Astrocyte (in vitro differentiated cells and primary cell): ENCODE data around the gene PPL. TPM values are rescaled to one million over a fixed set of nuclear protein-coding genes. Genes with fewer than 3 reads are reported as not detected.

ENCODE experiments used
- DNase-seq: peaks from one replicate; pipeline ENCODE4 v3.0.0-alpha.2; 2010; ENCODE audit warnings: low read depth
- FAIRE-seq: peaks from 2 replicates; lab custom pipeline; 2011; peaks lifted over from hg19 to GRCh38; lab: Jason Lieb, UNC
- H2AFZ ChIP-seq: 2 replicates; pipeline ENCODE4 v1.6.0; 2012; ENCODE audit warnings: low read depth, low read length, inconsistent platforms
- H3K27ac ChIP-seq: 2 replicates; pipeline ENCODE4 v1.5.1; 2011; ENCODE audit warnings: low read depth, low read length, inconsistent platforms
- H3K27me3 ChIP-seq: 2 replicates; pipeline ENCODE4 v1.6.0; 2011; ENCODE audit warnings: low read length, inconsistent platforms; ENCODE audit not compliant: insufficient read depth
- H3K36me3 ChIP-seq: 2 replicates; pipeline ENCODE4 v1.5.1; 2011; ENCODE audit warnings: low read length, inconsistent platforms; ENCODE audit not compliant: insufficient read depth
- H3K4me1 ChIP-seq: 2 replicates; pipeline ENCODE4 v1.5.1; 2011; ENCODE audit warnings: low read length, inconsistent platforms; ENCODE audit not compliant: insufficient read depth
- H3K4me2 ChIP-seq: 2 replicates; pipeline ENCODE4 v1.6.0; 2012; ENCODE audit warnings: low read length, inconsistent platforms
- H3K4me3 ChIP-seq: 2 replicates; pipeline ENCODE4 v1.5.1; 2011; ENCODE audit warnings: low read depth, mild to moderate bottlenecking, low read length, inconsistent platforms; ENCODE audit not compliant: insufficient read depth
- H3K79me2 ChIP-seq: 2 replicates; pipeline ENCODE4 v1.6.0; 2012; ENCODE audit warnings: mild to moderate bottlenecking, low read length, inconsistent platforms; ENCODE audit not compliant: insufficient read depth
- H3K9ac ChIP-seq: 2 replicates; pipeline ENCODE4 v1.6.0; 2012; ENCODE audit warnings: mild to moderate bottlenecking, low read length, inconsistent platforms
- H3K9me3 ChIP-seq: 2 replicates; pipeline ENCODE4 v1.5.1; 2012; ENCODE audit warnings: low read depth, mild to moderate bottlenecking, low read length, inconsistent platforms; ENCODE audit not compliant: insufficient read depth
- H4K20me1 ChIP-seq: 2 replicates; pipeline ENCODE4 v1.6.0; 2012; ENCODE audit warnings: low read length, inconsistent platforms; ENCODE audit not compliant: insufficient read depth
- H3K27ac Mint-ChIP-seq: one replicate; pipeline ENCODE4 v1.8.0; 2021; ENCODE audit warnings: mild to moderate bottlenecking, mixed read lengths; ENCODE audit not compliant: unreplicated experiment
- H3K27me3 Mint-ChIP-seq: one replicate; pipeline ENCODE4 v1.8.0; 2021; ENCODE audit warnings: low read depth, mixed read lengths; ENCODE audit not compliant: unreplicated experiment
- H3K36me3 Mint-ChIP-seq: one replicate; pipeline ENCODE4 v1.8.0; 2021; ENCODE audit warnings: low read depth, mixed read lengths; ENCODE audit not compliant: unreplicated experiment
- H3K4me1 Mint-ChIP-seq: one replicate; pipeline ENCODE4 v1.8.0; 2021; ENCODE audit warnings: low read depth, mixed read lengths; ENCODE audit not compliant: unreplicated experiment
- H3K4me3 Mint-ChIP-seq: one replicate; pipeline ENCODE4 v1.8.0; 2021; ENCODE audit warnings: mild to moderate bottlenecking, moderate library complexity, mixed read lengths; ENCODE audit not compliant: unreplicated experiment
- H3K9me3 Mint-ChIP-seq: one replicate; pipeline ENCODE4 v1.8.0; 2021; ENCODE audit warnings: mild to moderate bottlenecking, mixed read lengths; ENCODE audit not compliant: unreplicated experiment
- EZH2 ChIP-seq: IDR thresholded peaks from 2 replicates; pipeline ENCODE4 v1.6.1; 2012; ENCODE audit warnings: mild to moderate bottlenecking, low read length, inconsistent platforms; ENCODE audit not compliant: insufficient read depth
- total RNA-seq: library from RNA; stranded (reverse); gene quantifications from 2 replicates; pipeline ENCODE4 v1.2.1, GENCODE V29; 2021
- TF ChIP-seq, protein P1 (sequence below): IDR thresholded peaks from 2 replicates; pipeline ENCODE4 v1.5.1; 2011; ENCODE audit warnings: low read depth, mild to moderate bottlenecking, inconsistent platforms, low read length, moderate library complexity; ENCODE audit not compliant: insufficient read depth

PPL gene
- total RNA-seq, 1 donor from 2014 or later: 12.3 TPM

DNA sequence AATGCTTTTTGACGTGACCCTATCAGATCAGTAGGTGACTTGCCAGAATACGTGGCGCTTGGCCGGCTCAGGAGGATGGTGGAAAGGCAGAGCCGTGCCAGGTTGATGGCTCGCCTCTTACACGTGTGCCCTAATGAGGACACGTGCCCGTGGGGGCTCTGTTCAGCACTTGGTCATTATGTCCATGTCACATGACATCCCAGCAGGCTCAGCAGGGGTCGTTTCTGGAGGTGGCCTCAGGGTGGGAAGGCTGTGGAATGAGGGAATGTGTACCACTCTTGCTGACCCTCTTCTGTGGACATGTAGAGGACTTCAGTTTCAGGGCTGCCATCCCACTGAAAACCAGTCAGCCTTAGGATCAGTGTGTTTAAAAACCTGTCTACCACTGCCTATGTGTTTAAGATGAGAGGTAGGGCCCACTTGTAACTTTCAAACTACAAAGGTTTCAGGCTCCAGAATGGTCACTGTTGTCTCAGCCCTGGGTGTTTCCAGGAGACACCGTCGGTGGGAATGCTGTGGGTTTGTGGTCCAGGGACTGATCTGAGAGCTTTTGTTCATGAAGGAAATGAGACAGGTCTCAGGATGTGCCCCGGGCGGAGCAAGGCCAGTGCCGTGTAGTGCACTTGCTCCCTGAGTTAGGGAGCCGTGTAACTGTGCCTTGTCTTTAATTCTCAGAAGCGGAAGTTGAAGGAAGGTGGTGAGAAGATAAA is 77.6 kb downstream of the PPL start:
- peak; percentile 32 for DNase-seq
- Histone ChIP-seq H4K20me1 (peaks cover 79% of the 10 kb centered on the region), H3K9me3 (no peaks in the 10 kb centered on the region), H3K4me1 (peaks cover 22% of the 10 kb centered on the region), H3K79me2 (peaks cover 60% of the 10 kb centered on the region), H3K27ac (peak overlapping the region; percentile 55), H3K4me3 (no peak overlapping the region), H3K27me3 (no peaks in the 10 kb centered on the region), H3K4me2 (peak overlapping the region; percentile 61), H3K36me3 (peaks cover 47% of the 10 kb centered on the region), H2AFZ (no peak overlapping the region), H3K9ac (peak overlapping the region; percentile 57)
- no peaks in the 10 kb centered on the region for H3K9me3 Mint-ChIP-seq
- H3K4me3 Mint-ChIP-seq: peak overlapping the region; percentile 21
- H3K27me3 Mint-ChIP-seq: no peaks in the 10 kb centered on the region
- TF ChIP-seq, protein P1, sequence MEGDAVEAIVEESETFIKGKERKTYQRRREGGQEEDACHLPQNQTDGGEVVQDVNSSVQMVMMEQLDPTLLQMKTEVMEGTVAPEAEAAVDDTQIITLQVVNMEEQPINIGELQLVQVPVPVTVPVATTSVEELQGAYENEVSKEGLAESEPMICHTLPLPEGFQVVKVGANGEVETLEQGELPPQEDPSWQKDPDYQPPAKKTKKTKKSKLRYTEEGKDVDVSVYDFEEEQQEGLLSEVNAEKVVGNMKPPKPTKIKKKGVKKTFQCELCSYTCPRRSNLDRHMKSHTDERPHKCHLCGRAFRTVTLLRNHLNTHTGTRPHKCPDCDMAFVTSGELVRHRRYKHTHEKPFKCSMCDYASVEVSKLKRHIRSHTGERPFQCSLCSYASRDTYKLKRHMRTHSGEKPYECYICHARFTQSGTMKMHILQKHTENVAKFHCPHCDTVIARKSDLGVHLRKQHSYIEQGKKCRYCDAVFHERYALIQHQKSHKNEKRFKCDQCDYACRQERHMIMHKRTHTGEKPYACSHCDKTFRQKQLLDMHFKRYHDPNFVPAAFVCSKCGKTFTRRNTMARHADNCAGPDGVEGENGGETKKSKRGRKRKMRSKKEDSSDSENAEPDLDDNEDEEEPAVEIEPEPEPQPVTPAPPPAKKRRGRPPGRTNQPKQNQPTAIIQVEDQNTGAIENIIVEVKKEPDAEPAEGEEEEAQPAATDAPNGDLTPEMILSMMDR: no peak
- no peak for TF ChIP-seq EZH2
- H3K4me1 Mint-ChIP-seq: peaks cover 26% of the 10 kb centered on the region
- FAIRE-seq: no peak
- peaks cover 24% of the 10 kb centered on the region for H3K36me3 Mint-ChIP-seq
- peak overlapping the region; percentile 75 for H3K27ac Mint-ChIP-seq

DNA sequence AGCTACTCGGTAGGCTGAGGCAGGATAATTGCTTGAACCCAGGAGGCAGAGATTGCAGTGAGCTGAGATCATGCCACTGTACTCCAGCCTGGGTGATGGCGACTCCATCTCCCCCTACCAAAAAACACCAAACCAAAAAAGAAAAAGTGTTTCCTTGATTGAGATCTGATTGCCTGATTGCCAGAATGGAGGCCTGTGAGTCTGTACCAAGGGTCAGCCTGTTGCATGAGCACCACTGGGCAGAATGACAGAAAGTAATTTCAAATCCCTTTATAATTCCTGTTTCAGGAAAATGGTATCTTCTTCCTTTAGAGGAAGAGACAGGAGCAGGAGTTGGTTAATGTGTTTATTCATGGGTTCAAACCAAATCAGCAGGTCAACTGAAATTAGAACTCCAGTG is 81.1 kb downstream of the PPL start:
- Histone ChIP-seq H3K36me3 (peaks cover 34% of the 10 kb centered on the region), H3K9ac (no peak overlapping the region), H3K79me2 (peaks cover 58% of the 10 kb centered on the region), H2AFZ (no peak overlapping the region), H4K20me1 (peaks cover 65% of the 10 kb centered on the region), H3K27ac (no peak overlapping the region), H3K9me3 (no peaks in the 10 kb centered on the region), H3K27me3 (no peaks in the 10 kb centered on the region), H3K4me2 (no peak overlapping the region), H3K4me1 (peaks cover 33% of the 10 kb centered on the region), H3K4me3 (no peak overlapping the region)
- Mint-ChIP-seq H3K4me3 (no peak overlapping the region), H3K27me3 (no peaks in the 10 kb centered on the region), H3K9me3 (no peaks in the 10 kb centered on the region), H3K4me1 (peaks cover 42% of the 10 kb centered on the region), H3K36me3 (peaks cover 21% of the 10 kb centered on the region), H3K27ac (no peak overlapping the region)
- TF ChIP-seq EZH2: no peak
- TF ChIP-seq, protein P1: no peak
- DNase-seq: no peak
- FAIRE-seq: no peak

DNA sequence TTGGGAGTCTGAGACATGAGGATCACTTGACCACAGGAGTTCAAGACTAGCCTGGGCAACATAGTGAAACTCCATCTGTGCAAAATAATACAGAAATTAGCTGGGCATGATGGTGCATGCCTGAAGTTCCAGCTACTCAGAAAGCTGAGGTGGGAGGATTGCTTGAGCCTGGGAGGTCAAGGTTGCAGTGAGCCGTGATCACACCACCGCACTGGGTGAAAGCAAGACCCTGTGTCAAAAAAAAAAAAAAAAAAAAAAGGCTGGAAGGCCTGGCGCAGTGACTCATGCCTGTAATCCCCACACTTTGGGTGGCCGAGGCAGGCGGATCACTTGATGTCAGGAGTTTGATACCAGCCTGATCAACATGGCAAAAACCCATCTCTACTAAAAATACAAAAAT is 81.6 kb downstream of the PPL start:
- H2AFZ ChIP-seq: no peak overlapping the region
- H3K79me2 ChIP-seq: peaks cover 58% of the 10 kb centered on the region
- FAIRE-seq (no peak), DNase-seq (no peak)
- peaks cover 32% of the 10 kb centered on the region for H3K4me1 ChIP-seq
- H3K36me3 Mint-ChIP-seq: peaks cover 19% of the 10 kb centered on the region
- H3K4me1 Mint-ChIP-seq: peaks cover 38% of the 10 kb centered on the region
- no peak overlapping the region for H3K4me3 Mint-ChIP-seq
- H3K4me3 ChIP-seq: no peak overlapping the region
- no peak overlapping the region for H3K9ac ChIP-seq
- no peak overlapping the region for H3K27ac ChIP-seq
- peaks cover 65% of the 10 kb centered on the region for H4K20me1 ChIP-seq
- peaks cover 29% of the 10 kb centered on the region for H3K36me3 ChIP-seq
- no peak overlapping the region for H3K4me2 ChIP-seq
- H3K27me3 ChIP-seq: no peaks in the 10 kb centered on the region
- no peaks in the 10 kb centered on the region for H3K9me3 Mint-ChIP-seq
- H3K27me3 Mint-ChIP-seq: no peaks in the 10 kb centered on the region
- H3K9me3 ChIP-seq: no peaks in the 10 kb centered on the region
- H3K27ac Mint-ChIP-seq: no peak overlapping the region
- no peak for TF ChIP-seq EZH2
- TF ChIP-seq, protein P1: no peak
